ENCODE data around the gene SPINT4.
"Not testable (repeated sequence)": the region's sequence is repeated elsewhere in the genome, so short reads cannot be mapped to it uniquely, and the experiment has no call there.

The SPINT4 gene

DNA sequence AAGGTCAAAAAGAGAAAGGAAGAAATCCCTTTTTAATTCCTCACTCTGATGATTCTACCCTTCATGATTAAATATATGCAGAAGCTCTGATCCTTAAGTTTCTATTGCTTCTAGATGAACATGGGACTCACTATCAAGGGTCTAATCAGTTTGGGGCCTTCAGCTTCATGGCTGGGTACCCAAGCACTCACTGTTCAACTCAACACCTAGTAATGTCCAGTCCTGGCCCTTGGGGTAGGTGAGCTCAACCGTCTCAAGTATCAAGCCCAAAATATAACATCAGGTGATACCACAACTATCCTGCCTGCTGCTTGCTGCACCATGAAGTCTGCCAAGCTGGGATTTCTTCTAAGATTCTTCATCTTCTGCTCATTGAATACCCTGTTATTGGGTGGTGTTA, at the start of gene SPINT4:
Gene SPINT4, plus strand, starts transcription at position 301 of the 400 bp plus-strand sequence. Its CDS starts 21 bp downstream, at position 322.
- Histone ChIP-seq H3K36me3 (ENCODE audit: insufficient read depth, low read length) (no peaks in the 10 kb centered on the region), H3K9me3 (ENCODE audit: control insufficient read depth, insufficient read depth, low read length) (no peaks in the 10 kb centered on the region), H3K4me1 (ENCODE audit: insufficient read depth, low read length) (no peaks in the 10 kb centered on the region), H3K9ac (ENCODE audit: low read depth, low read length) (no peak within 1 kb of the TSS)

GRCh38 chr20:45672765-45673164, 49.4 kb upstream of the SPINT4 start:
- Histone ChIP-seq H3K4me1 (ENCODE audit: insufficient read depth, low read length) (no peaks in the 10 kb centered on the region), H3K9ac (ENCODE audit: low read depth, low read length) (no peak overlapping the region), H3K9me3 (ENCODE audit: control insufficient read depth, insufficient read depth, low read length) (0 out of 2 replicates have a peak, but pooled peaks cover 3% of the 10 kb centered on the region), H3K36me3 (ENCODE audit: insufficient read depth, low read length) (no peaks in the 10 kb centered on the region)

GRCh38 chr20:45679650-45680049, 42.5 kb upstream of the SPINT4 start:
- Histone ChIP-seq H3K36me3 (ENCODE audit: insufficient read depth, low read length) (no peaks in the 10 kb centered on the region; the same call in 1 of the 2 replicates), H3K9me3 (ENCODE audit: control insufficient read depth, insufficient read depth, low read length) (peaks cover 10% of the 10 kb centered on the region; the same call in 1 of the 2 replicates), H3K9ac (ENCODE audit: low read depth, low read length) (no peak overlapping the region), H3K4me1 (ENCODE audit: insufficient read depth, low read length) (no peaks in the 10 kb centered on the region)

DNA sequence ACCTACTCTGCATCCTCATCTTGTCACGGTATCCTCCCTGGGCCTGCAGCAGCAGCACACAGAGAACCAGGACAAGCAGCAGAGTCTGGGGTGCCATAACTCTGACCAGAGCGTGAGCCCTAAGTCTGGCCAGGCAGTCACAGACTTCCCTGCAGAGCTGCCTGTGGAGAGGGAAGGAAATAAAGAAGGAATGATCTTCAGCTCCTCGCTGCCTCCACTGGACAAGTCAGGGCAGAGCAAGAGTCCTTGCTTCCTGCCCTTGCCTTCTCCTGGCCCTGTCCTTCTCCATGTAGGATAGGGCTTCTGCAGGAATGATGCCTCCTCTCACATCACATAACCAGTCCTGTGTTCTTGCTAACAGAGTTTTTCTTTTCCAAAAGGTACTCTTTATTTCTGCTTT, 36.3 kb upstream of the SPINT4 start:
- Histone ChIP-seq H3K36me3 (ENCODE audit: insufficient read depth, low read length) (no peaks in the 10 kb centered on the region), H3K9ac (ENCODE audit: low read depth, low read length) (no peak overlapping the region), H3K4me1 (ENCODE audit: insufficient read depth, low read length) (no peaks in the 10 kb centered on the region), H3K9me3 (ENCODE audit: control insufficient read depth, insufficient read depth, low read length) (no peaks in the 10 kb centered on the region; the same call in 1 of the 2 replicates)

GRCh38 chr20:45693346-45693745, 28.8 kb upstream of the SPINT4 start:
- H3K9me3 ChIP-seq (ENCODE audit: control insufficient read depth, insufficient read depth, low read length); H3K36me3 ChIP-seq (ENCODE audit: insufficient read depth, low read length); H3K4me1 ChIP-seq (ENCODE audit: insufficient read depth, low read length); H3K9ac ChIP-seq (ENCODE audit: low read depth, low read length): not testable (repeated sequence)

- no peaks in the 10 kb centered on the region for H3K4me1 ChIP-seq (ENCODE audit: insufficient read depth, low read length)
These were observed 26.7 kb upstream of the SPINT4 start for GRCh38 chr20:45695496-45695895.

DNA sequence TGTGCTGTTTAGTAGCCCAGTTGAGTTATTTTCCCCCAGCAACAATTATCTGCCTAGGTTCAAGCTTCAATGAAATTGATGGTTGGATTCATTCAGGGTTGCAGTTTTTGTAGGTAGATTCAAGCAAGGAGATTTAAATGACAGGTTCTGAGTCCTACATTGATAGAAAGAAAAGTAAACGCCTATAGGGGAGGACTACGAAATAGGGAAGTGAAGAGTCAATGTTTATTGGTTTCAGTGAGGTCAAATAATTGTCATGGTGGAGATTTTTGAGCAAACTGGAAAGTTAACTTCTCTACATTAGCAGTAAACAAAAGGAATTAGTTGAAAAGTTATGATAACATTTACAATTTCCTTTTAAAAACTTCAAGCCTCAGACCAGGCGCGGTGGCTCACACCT, 21.0 kb upstream of the SPINT4 start:
- no peaks in the 10 kb centered on the region for H3K4me1 ChIP-seq (ENCODE audit: insufficient read depth, low read length)
- no peaks in the 10 kb centered on the region; the same call in 1 of the 2 replicates for H3K9me3 ChIP-seq (ENCODE audit: control insufficient read depth, insufficient read depth, low read length)
- no peak overlapping the region for H3K9ac ChIP-seq (ENCODE audit: low read depth, low read length)
- no peaks in the 10 kb centered on the region for H3K36me3 ChIP-seq (ENCODE audit: insufficient read depth, low read length)

More at GRCh38 chr20:45695496-45695895, 26.7 kb upstream of the SPINT4 start:
- Histone ChIP-seq H3K36me3 (ENCODE audit: insufficient read depth, low read length) (no peaks in the 10 kb centered on the region), H3K9ac (ENCODE audit: low read depth, low read length) (no peak overlapping the region), H3K9me3 (ENCODE audit: control insufficient read depth, insufficient read depth, low read length) (peaks cover 6% of the 10 kb centered on the region)

GRCh38 chr20:45701873-45702272, 20.3 kb upstream of the SPINT4 start, which contains the start of gene WFDC13:
Gene WFDC13, plus strand, starts transcription at chr20:45702038. Its CDS starts 86 bp downstream, at chr20:45702124.
- no peaks in the 10 kb centered on the region; the same call in 1 of the 2 replicates for H3K9me3 ChIP-seq (ENCODE audit: control insufficient read depth, insufficient read depth, low read length)
- no peaks in the 10 kb centered on the region for H3K36me3 ChIP-seq (ENCODE audit: insufficient read depth, low read length)
- no peaks in the 10 kb centered on the region for H3K4me1 ChIP-seq (ENCODE audit: insufficient read depth, low read length)
- no peak within 1 kb of the TSS for H3K9ac ChIP-seq (ENCODE audit: low read depth, low read length)

- peaks cover 6% of the 10 kb centered on the region; the same call in 1 of the 2 replicates for H3K9me3 ChIP-seq (ENCODE audit: control insufficient read depth, insufficient read depth, low read length)
- no peaks in the 10 kb centered on the region for H3K36me3 ChIP-seq (ENCODE audit: insufficient read depth, low read length)
- no peak within 1 kb of the TSS for H3K9ac ChIP-seq (ENCODE audit: low read depth, low read length)
- no peaks in the 10 kb centered on the region for H3K4me1 ChIP-seq (ENCODE audit: insufficient read depth, low read length)
These were observed 17.0 kb upstream of the SPINT4 start, which contains the start of gene WFDC10B for GRCh38 chr20:45704969-45705637. Gene WFDC10B, minus strand, starts transcription at chr20:45705019. Its CDS starts 19,027 bp downstream, at chr20:45685992.

DNA sequence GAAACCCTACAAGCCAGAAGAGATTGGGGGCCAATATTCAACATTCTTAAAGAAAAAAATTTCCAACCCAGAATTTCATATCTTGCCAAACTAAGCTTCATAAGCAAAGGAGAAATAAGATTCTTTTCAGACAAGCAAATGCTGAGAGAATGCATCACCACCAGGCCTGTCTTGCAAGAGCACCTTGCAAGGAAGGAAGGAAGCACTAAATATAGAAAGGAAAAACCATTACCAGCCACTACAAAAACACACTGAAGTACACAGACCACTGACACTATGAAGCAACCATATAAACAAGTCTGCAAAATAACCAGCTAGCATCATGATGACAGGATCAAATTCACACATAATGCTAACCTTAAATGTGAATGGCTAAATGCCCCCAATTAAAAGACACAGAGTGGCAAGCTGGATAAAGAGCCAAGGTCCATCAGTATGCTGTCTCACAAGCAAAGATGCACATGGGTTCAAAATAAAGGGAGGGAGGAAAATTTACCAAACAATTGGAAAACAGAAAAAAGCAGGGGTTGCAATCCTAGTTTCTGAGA, 5.9 kb upstream of the SPINT4 start:
- H3K9ac ChIP-seq (ENCODE audit: low read depth, low read length); H3K36me3 ChIP-seq (ENCODE audit: insufficient read depth, low read length); H3K9me3 ChIP-seq (ENCODE audit: control insufficient read depth, insufficient read depth, low read length); H3K4me1 ChIP-seq (ENCODE audit: insufficient read depth, low read length): not testable (repeated sequence)

GRCh38 chr20:45725134-45725533, 3.0 kb downstream of the SPINT4 start:
- H3K4me1 ChIP-seq (ENCODE audit: insufficient read depth, low read length), result no peaks in the 10 kb centered on the region
- H3K9ac ChIP-seq (ENCODE audit: low read depth, low read length), result no peak overlapping the region
- H3K36me3 ChIP-seq (ENCODE audit: insufficient read depth, low read length), result no peaks in the 10 kb centered on the region
- no peaks in the 10 kb centered on the region for H3K9me3 ChIP-seq (ENCODE audit: control insufficient read depth, insufficient read depth, low read length)

DNA sequence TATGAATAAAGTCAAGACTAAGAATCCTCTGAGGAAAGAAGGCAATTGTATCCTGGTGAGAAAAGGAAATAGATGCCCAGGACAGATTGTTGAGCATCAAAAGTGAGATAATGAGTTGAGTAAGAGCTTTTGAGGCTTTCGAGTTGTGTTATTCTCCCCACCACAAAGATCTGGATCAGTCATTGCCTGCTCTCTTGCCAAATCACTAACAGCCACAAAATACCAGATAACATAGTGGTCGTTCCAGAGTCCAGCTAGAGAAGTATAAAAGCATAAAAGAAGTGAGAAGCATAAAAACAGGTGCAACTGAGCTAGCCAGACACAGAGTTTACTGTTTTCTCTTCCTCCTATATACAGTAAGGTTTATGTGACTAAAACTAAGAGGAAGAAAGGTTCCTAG, 4.9 kb downstream of the SPINT4 start:
- no peaks in the 10 kb centered on the region for H3K36me3 ChIP-seq (ENCODE audit: insufficient read depth, low read length)
- no peak overlapping the region for H3K9ac ChIP-seq (ENCODE audit: low read depth, low read length)
- H3K9me3 ChIP-seq (ENCODE audit: control insufficient read depth, insufficient read depth, low read length), result peaks cover 5% of the 10 kb centered on the region; the same call in 1 of the 2 replicates
- no peaks in the 10 kb centered on the region for H3K4me1 ChIP-seq (ENCODE audit: insufficient read depth, low read length)

- H3K36me3 ChIP-seq (ENCODE audit: insufficient read depth, low read length), result no peaks in the 10 kb centered on the region
- no peak overlapping the region for H3K9ac ChIP-seq (ENCODE audit: low read depth, low read length)
- no peaks in the 10 kb centered on the region for H3K4me1 ChIP-seq (ENCODE audit: insufficient read depth, low read length)
These were observed 10.1 kb downstream of the SPINT4 start for GRCh38 chr20:45732199-45732598.

DNA sequence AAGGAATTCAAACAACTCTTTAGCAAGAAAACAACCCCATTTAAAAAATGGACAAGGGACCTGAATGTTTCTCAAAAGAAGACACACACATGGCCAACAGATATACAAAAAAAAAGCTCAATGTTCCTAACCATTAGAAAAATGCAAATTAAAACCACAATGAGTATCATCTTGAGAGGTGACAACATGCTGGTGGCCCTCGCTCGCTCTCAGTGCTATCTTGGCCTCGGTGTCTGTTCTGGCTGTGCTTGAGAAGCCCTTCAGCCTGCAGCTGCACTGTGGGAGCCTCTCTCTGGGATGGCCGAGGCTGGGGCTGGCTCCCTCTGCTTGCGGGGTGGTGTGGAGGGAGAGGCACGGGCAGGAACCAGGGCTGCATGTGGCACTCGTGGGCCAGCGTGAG, 13.4 kb downstream of the SPINT4 start:
- H3K9ac ChIP-seq (ENCODE audit: low read depth, low read length), result no peak overlapping the region
- peaks cover 7% of the 10 kb centered on the region for H3K9me3 ChIP-seq (ENCODE audit: control insufficient read depth, insufficient read depth, low read length)
- H3K4me1 ChIP-seq (ENCODE audit: insufficient read depth, low read length), result no peaks in the 10 kb centered on the region
- H3K36me3 ChIP-seq (ENCODE audit: insufficient read depth, low read length), result no peaks in the 10 kb centered on the region

More at GRCh38 chr20:45732199-45732598, 10.1 kb downstream of the SPINT4 start:
- peaks cover 7% of the 10 kb centered on the region; the same call in 1 of the 2 replicates for H3K9me3 ChIP-seq (ENCODE audit: control insufficient read depth, insufficient read depth, low read length)

- Histone ChIP-seq H3K9me3 (ENCODE audit: control insufficient read depth, insufficient read depth, low read length) (peaks cover 7% of the 10 kb centered on the region), H3K36me3 (ENCODE audit: insufficient read depth, low read length) (no peaks in the 10 kb centered on the region), H3K9ac (ENCODE audit: low read depth, low read length) (no peak overlapping the region), H3K4me1 (ENCODE audit: insufficient read depth, low read length) (no peaks in the 10 kb centered on the region)
These were observed 13.8 kb downstream of the SPINT4 start for GRCh38 chr20:45735988-45736387.

All from ES-I3 (cell line).